NCI-H774 (cell line): Measurements from ENCODE around the gene SOX6.
A peak's percentile ranks its signal among the peaks of the same experiment; 100 is the strongest.

Experiments
- DNase-seq: peaks from one replicate; lab custom pipeline; 2025; lab: John Stamatoyannopoulos, UW

SOX6 gene

GRCh38 chr11:15993345-15993744, 363.0 kb downstream of the SOX6 start:
- DNase-seq: no peak

- no peak for DNase-seq
Measured at GRCh38 chr11:15991215-15991614, 365.1 kb downstream of the SOX6 start.

- DNase-seq: no peak
Measured at GRCh38 chr11:15989685-15990084, 366.7 kb downstream of the SOX6 start.

GRCh38 chr11:15988693-15989231, 367.6 kb downstream of the SOX6 start:
- DNase-seq: no peak

- no peak for DNase-seq
Measured at GRCh38 chr11:15988016-15988550, 368.3 kb downstream of the SOX6 start.

- no peak for DNase-seq
Measured at GRCh38 chr11:15987046-15987445, 369.3 kb downstream of the SOX6 start.

GRCh38 chr11:15985860-15986139, 370.5 kb downstream of the SOX6 start:
- no peak for DNase-seq

- DNase-seq: no peak
Measured at GRCh38 chr11:15985127-15985859, 371.1 kb downstream of the SOX6 start.

GRCh38 chr11:15981292-15981691, 375.1 kb downstream of the SOX6 start:
- DNase-seq: no peak

- no peak for DNase-seq
Measured at GRCh38 chr11:15977116-15977515, 379.2 kb downstream of the SOX6 start.

GRCh38 chr11:15976433-15977045, 379.8 kb downstream of the SOX6 start:
- no peak for DNase-seq

GRCh38 chr11:15975742-15976141, 380.6 kb downstream of the SOX6 start:
- no peak for DNase-seq

- peak; percentile 54 for DNase-seq
Measured at GRCh38 chr11:15972838-15973237, 383.5 kb downstream of the SOX6 start.

GRCh38 chr11:15971215-15971546, 385.2 kb downstream of the SOX6 start:
- DNase-seq: no peak

GRCh38 chr11:15970506-15971214, 385.7 kb downstream of the SOX6 start:
- DNase-seq: no peak

GRCh38 chr11:15969701-15970329, 386.5 kb downstream of the SOX6 start:
- DNase-seq: no peak

GRCh38 chr11:15969281-15969680, 387.1 kb downstream of the SOX6 start:
- peak; percentile 63 for DNase-seq

GRCh38 chr11:15968461-15969130, 387.8 kb downstream of the SOX6 start:
- no peak for DNase-seq

- no peak for DNase-seq
Measured at GRCh38 chr11:15967966-15968365, 388.4 kb downstream of the SOX6 start.

GRCh38 chr11:15967166-15967565, 389.2 kb downstream of the SOX6 start:
- peak; percentile 75 for DNase-seq

GRCh38 chr11:15965562-15966250, 390.6 kb downstream of the SOX6 start:
- no peak for DNase-seq
